ENCODE data around the gene KLF4.
A peak's percentile ranks its signal among the peaks of the same experiment; 100 is the strongest.
"Not testable (repeated sequence)": the region's sequence is repeated elsewhere in the genome, so short reads cannot be mapped to it uniquely, and the experiment has no call there.

Gene KLF4

DNA sequence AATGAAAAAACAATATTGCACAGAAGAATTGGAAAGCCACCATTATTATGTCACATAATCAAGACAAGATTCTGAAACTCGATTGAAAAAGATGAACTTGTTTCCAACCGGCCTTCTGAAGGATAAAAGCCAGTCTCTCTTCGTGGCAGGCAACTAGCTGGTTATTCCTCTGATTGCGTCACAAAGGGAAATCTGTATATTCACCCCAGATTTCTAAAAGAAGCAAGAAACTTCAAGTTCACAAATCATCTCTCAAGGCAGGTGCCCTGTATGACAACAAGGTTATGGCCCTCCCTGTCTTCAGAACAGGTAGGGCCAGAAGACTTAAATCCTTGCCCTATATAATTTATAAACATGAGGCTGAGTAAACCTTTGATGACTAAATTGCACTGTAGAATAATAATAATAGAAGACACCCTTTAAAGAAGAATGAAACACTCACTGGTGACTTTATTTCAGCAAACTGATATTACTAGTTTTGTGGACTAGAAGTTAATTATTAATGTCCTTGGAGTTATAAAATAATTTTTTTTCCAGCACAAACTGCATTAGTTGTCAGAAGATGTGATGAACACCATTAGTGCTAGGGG lies 2.9 kb upstream of the KLF4 start:
- no peak overlapping the region for H3K9ac ChIP-seq (ENCODE audit: low read depth, low read length)
- H3K36me3 ChIP-seq (ENCODE audit: insufficient read depth, low read length) = no peaks in the 10 kb centered on the region
- H3K4me1 ChIP-seq (ENCODE audit: insufficient read depth, low read length) = 0 out of 2 replicates have a peak, but pooled peaks cover 7% of the 10 kb centered on the region
- H3K9me3 ChIP-seq (ENCODE audit: control insufficient read depth, insufficient read depth, low read length) = no peaks in the 10 kb centered on the region

DNA sequence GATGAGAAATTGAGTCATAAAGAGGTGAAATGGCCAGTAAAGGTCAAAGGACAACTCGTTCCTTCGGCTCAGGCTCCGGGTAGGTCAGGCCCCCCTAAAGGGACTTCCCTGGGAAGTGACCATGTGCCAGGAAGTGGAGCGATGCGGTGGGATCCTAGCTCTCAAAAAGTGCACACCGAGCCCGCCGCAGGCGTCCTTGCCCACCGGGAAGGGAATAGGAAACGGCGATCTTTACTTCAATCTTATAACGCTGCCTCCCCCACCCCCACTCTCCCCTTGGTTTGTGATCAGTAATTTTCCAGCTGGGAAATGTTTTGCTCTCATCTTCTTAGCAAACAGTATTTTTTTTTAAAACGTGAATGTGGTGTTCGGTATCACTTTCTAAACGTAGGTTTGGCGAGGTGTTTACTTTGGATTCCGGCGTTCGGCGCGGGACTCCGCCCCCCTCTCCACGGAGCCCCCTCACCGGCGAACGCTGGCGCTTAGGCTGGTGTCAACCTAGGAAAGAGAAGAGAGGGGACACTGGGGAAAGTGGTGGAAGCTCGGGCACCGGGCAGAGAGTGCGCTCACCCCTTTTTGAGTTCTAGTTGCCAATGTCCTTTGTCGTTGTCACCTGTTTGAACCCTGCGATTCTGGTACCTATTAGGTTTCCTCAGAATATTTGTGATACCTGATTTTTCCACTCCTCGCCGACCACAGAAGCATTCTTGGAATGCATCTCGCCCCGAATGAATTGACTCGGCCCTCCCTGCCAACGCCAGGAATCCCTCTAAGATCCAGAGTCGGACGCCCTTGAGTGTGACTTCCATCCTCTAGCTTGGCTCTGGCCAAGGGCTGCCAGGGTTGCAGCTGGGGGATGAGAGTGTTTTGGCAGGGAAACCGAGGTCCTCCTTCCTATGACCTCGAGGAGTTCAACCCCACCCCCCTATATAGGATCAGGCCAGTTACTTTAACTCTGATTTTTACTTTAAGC lies 1.8 kb upstream of the KLF4 start:
- peak overlapping the region; percentile 62; the same call in 1 of the 2 replicates for H3K9ac ChIP-seq (ENCODE audit: low read depth, low read length)
- no peaks in the 10 kb centered on the region for H3K9me3 ChIP-seq (ENCODE audit: control insufficient read depth, insufficient read depth, low read length)
- H3K4me1 ChIP-seq (ENCODE audit: insufficient read depth, low read length) = 0 out of 2 replicates have a peak, but pooled peaks cover 3% of the 10 kb centered on the region
- no peaks in the 10 kb centered on the region for H3K36me3 ChIP-seq (ENCODE audit: insufficient read depth, low read length)

DNA sequence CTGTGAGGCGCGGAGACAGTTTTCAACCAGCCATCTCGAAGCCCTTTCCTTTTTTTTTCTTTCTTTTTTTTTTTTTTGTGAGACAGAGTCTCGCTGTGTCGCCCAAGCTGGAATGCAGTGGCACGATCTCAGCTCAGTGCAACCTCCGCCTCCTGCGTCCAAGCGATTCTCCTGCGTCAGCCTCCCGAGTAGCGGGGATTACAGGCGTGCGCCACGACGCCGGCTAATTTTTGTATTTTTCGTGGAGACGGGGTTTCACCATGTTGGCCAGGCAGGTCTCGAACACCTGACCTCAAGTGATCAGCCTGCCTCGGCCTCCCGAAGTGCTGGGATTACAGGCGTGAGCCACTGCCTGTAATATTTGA lies 1.0 kb upstream of the KLF4 start:
- H3K9me3 ChIP-seq (ENCODE audit: control insufficient read depth, insufficient read depth, low read length); H3K4me1 ChIP-seq (ENCODE audit: insufficient read depth, low read length); H3K36me3 ChIP-seq (ENCODE audit: insufficient read depth, low read length): not testable (repeated sequence)
- H3K9ac ChIP-seq (ENCODE audit: low read depth, low read length) = peak overlapping the region; percentile 62; the same call in 1 of the 2 replicates

DNA sequence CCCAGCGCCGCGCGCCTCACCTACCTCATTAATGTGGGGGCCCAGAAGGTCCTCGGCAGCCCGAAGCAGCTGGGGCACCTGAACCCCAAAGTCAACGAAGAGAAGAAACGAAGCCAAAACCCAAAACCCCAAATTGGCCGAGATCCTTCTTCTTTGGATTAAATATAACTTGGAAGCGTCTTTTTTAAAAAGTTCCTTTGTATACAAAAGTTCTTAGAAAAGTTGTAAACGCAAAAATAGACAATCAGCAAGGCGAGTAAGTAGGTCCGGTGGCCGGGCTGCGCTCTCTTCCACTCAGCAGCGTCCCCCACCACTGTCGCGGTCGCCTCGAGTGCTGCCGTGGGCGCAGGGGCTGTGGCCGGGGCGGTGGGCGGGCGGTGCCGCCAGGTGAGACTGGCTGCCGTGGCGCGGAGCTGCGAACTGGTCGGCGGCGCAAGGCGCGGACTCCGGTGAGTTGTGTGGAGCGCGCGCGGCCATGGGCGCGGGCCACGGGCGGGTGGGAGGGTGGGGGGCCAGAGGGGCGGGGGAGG lies 360 bp downstream of the KLF4 start:
- Histone ChIP-seq H3K36me3 (ENCODE audit: insufficient read depth, low read length) (no peaks in the 10 kb centered on the region), H3K4me1 (ENCODE audit: insufficient read depth, low read length) (0 out of 2 replicates have a peak, but pooled peaks cover 3% of the 10 kb centered on the region), H3K9me3 (ENCODE audit: control insufficient read depth, insufficient read depth, low read length) (no peaks in the 10 kb centered on the region), H3K9ac (ENCODE audit: low read depth, low read length) (peak overlapping the region; percentile 51; the same call in 1 of the 2 replicates)

- Histone ChIP-seq H3K9me3 (ENCODE audit: control insufficient read depth, insufficient read depth, low read length) (no peaks in the 10 kb centered on the region), H3K4me1 (ENCODE audit: insufficient read depth, low read length) (0 out of 2 replicates have a peak, but pooled peaks cover 3% of the 10 kb centered on the region), H3K36me3 (ENCODE audit: insufficient read depth, low read length) (no peaks in the 10 kb centered on the region), H3K9ac (ENCODE audit: low read depth, low read length) (peak overlapping the region; percentile 51; the same call in 1 of the 2 replicates)
Measured at GRCh38 chr9:107488375-107489143, 1.0 kb downstream of the KLF4 start.

- Histone ChIP-seq H3K4me1 (ENCODE audit: insufficient read depth, low read length) (0 out of 2 replicates have a peak, but pooled peaks cover 3% of the 10 kb centered on the region), H3K9me3 (ENCODE audit: control insufficient read depth, insufficient read depth, low read length) (no peaks in the 10 kb centered on the region), H3K9ac (ENCODE audit: low read depth, low read length) (peak overlapping the region; percentile 51), H3K36me3 (ENCODE audit: insufficient read depth, low read length) (no peaks in the 10 kb centered on the region)
Measured at GRCh38 chr9:107487521-107488374, 1.8 kb downstream of the KLF4 start.

DNA sequence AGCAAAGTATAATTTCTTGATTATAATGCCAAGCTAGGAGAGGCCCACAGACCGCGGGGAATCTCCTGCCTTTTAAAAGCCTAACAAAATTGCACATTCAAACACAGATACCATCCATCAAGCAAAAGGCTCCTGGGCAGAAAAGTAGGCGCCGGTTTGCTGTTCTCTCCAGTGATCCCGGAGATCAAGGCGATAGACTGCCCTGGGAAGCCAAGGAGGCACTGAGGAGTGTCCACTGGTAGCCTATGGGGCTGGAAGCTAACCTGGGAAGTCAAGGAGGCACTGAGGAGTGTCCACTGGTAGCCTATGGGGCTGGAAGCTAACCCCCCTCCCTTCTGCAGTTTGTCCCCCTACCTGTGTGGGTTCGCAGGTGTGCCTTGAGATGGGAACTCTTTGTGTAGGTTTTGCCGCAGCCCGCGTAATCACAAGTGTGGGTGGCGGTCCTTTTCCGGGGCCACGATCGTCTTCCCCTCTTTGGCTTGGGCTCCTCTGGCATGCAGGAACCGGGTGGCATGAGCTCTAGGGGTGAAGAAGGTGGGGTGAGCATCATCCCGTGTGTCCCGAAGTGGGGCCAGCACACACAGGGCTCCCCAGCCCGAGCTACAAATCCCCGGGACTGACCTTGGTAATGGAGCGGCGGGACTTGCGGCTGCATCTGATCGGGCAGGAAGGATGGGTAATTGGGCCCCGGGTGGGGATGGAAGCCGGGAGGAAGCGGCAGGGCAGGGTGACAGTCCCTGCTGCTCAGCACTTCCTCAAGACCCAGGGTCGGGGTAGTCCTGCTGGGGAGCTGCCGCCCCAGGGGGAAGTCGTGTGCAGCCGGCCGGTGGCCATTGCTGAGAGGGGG lies 2.7 kb downstream of the KLF4 start:
- Histone ChIP-seq H3K9me3 (ENCODE audit: control insufficient read depth, insufficient read depth, low read length) (no peaks in the 10 kb centered on the region), H3K36me3 (ENCODE audit: insufficient read depth, low read length) (no peaks in the 10 kb centered on the region), H3K4me1 (ENCODE audit: insufficient read depth, low read length) (0 out of 2 replicates have a peak, but pooled peaks cover 3% of the 10 kb centered on the region), H3K9ac (ENCODE audit: low read depth, low read length) (peak overlapping the region; percentile 51)

- Histone ChIP-seq H3K9me3 (ENCODE audit: control insufficient read depth, insufficient read depth, low read length) (no peaks in the 10 kb centered on the region), H3K4me1 (ENCODE audit: insufficient read depth, low read length) (0 out of 2 replicates have a peak, but pooled peaks cover 3% of the 10 kb centered on the region), H3K9ac (ENCODE audit: low read depth, low read length) (no peak overlapping the region), H3K36me3 (ENCODE audit: insufficient read depth, low read length) (no peaks in the 10 kb centered on the region)
Measured at GRCh38 chr9:107485458-107486043, 4.0 kb downstream of the KLF4 start.

DNA sequence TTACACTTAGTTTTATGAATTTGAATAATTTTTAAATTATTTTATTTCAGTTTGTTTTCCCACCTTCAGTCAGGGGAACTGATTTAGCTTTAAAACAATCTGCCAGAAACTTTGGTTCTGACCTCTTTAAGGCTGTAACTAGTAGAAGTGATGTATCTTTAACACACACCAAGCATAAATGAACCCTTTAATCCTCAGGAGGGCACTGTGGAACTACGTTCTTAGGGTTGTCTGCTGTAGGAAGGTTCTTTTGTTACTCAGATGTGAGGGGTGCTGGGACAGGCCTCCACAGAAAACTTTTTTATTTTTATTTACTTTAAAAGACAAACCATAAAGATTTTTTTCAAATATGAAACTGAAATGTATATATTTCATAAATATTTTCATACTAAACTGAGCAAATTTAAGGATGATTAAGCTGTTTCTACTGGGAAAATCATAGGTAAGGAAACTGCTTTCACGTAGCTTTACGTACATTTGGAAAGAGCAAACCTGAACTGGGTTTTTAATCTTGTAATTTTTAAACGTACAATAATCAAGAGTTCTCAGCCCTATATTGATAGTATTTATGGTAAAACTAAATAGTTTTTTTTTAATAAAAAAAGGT lies 5.3 kb downstream of the KLF4 start:
- Histone ChIP-seq H3K4me1 (ENCODE audit: insufficient read depth, low read length) (0 out of 2 replicates have a peak, but pooled peaks cover 3% of the 10 kb centered on the region), H3K9ac (ENCODE audit: low read depth, low read length) (no peak overlapping the region), H3K36me3 (ENCODE audit: insufficient read depth, low read length) (no peaks in the 10 kb centered on the region), H3K9me3 (ENCODE audit: control insufficient read depth, insufficient read depth, low read length) (no peaks in the 10 kb centered on the region)

GRCh38 chr9:107483666-107484065 lies 5.9 kb downstream of the KLF4 start:
- no peaks in the 10 kb centered on the region for H3K36me3 ChIP-seq (ENCODE audit: insufficient read depth, low read length)
- no peak overlapping the region for H3K9ac ChIP-seq (ENCODE audit: low read depth, low read length)
- H3K9me3 ChIP-seq (ENCODE audit: control insufficient read depth, insufficient read depth, low read length) = no peaks in the 10 kb centered on the region
- H3K4me1 ChIP-seq (ENCODE audit: insufficient read depth, low read length) = 0 out of 2 replicates have a peak, but pooled peaks cover 3% of the 10 kb centered on the region

DNA sequence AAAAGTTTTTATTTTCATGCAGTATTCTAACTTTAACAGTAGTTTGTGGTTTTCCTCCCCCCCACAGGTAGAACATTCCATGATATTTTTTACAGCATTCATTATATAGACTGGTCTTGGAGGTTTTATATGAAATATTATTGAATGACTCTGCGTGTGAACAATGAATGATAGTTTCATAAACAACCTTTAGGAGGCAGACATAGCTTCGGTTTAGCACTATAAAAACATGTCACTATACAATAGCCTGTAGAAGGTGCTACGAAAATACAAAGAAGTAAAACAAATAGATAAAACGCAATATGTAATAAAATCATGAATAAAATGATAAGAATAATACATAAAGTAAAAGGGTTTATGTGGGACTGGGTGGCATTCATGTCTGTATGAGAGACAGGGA lies 8.5 kb downstream of the KLF4 start:
- H3K9ac ChIP-seq (ENCODE audit: low read depth, low read length) = no peak overlapping the region
- no peaks in the 10 kb centered on the region for H3K4me1 ChIP-seq (ENCODE audit: insufficient read depth, low read length)
- no peaks in the 10 kb centered on the region for H3K36me3 ChIP-seq (ENCODE audit: insufficient read depth, low read length)
- H3K9me3 ChIP-seq (ENCODE audit: control insufficient read depth, insufficient read depth, low read length) = no peaks in the 10 kb centered on the region

- Histone ChIP-seq H3K9ac (ENCODE audit: low read depth, low read length) (no peak overlapping the region; the same call in 1 of the 2 replicates), H3K4me1 (ENCODE audit: insufficient read depth, low read length) (no peaks in the 10 kb centered on the region), H3K9me3 (ENCODE audit: control insufficient read depth, insufficient read depth, low read length) (no peaks in the 10 kb centered on the region), H3K36me3 (ENCODE audit: insufficient read depth, low read length) (no peaks in the 10 kb centered on the region)
Measured at GRCh38 chr9:107480386-107480789, 9.2 kb downstream of the KLF4 start.
